GM12878 (cell line): ENCODE results near the gene GPRC5C.

ENCODE experiments used
- EZH2 ChIP-seq: IDR thresholded peaks from 2 replicates; pipeline ENCODE4 v1.6.1; 2012; ENCODE audit warnings: low read depth, mild to moderate bottlenecking, control low read depth, inconsistent platforms, low read length, borderline replicate concordance; ENCODE audit not compliant: control insufficient read depth
- MAX ChIP-seq: IDR thresholded peaks from 2 replicates; pipeline ENCODE4 v1.6.1; 2012; ENCODE audit warnings: low read depth, low read length, improper control_type of control experiment
- RAD21 ChIP-seq: IDR thresholded peaks from 2 replicates; pipeline ENCODE4 v1.6.1; 2011; ENCODE audit warnings: mild to moderate bottlenecking, low read depth, low read length, moderate library complexity; ENCODE audit not compliant: insufficient read depth
- RB1 ChIP-seq: fragments of 450-650 bp; formaldehyde crosslinking; IDR thresholded peaks from 2 replicates; pipeline ENCODE4 v1.6.1; 2017; ENCODE audit warnings: mild to moderate bottlenecking, borderline replicate concordance
- TF ChIP-seq, protein P1 (sequence below), 3 experiments: IDR thresholded peaks in 2 of 3; conservative IDR thresholded peaks in 1 of 3; 2 replicates each; pipeline ENCODE4 v1.5.1; 2011; ENCODE audit warnings: low read depth in 3 of 3, low read length in 3 of 3, mild to moderate bottlenecking in 3 of 3, control low read depth in 2 of 3, moderate library complexity in 2 of 3, inconsistent platforms in 1 of 3, mixed read lengths in 1 of 3; ENCODE audit not compliant: control insufficient read depth in 2 of 3, insufficient read depth in 1 of 3; ENCODE audit errors: extremely low read depth in 1 of 3

DNA sequence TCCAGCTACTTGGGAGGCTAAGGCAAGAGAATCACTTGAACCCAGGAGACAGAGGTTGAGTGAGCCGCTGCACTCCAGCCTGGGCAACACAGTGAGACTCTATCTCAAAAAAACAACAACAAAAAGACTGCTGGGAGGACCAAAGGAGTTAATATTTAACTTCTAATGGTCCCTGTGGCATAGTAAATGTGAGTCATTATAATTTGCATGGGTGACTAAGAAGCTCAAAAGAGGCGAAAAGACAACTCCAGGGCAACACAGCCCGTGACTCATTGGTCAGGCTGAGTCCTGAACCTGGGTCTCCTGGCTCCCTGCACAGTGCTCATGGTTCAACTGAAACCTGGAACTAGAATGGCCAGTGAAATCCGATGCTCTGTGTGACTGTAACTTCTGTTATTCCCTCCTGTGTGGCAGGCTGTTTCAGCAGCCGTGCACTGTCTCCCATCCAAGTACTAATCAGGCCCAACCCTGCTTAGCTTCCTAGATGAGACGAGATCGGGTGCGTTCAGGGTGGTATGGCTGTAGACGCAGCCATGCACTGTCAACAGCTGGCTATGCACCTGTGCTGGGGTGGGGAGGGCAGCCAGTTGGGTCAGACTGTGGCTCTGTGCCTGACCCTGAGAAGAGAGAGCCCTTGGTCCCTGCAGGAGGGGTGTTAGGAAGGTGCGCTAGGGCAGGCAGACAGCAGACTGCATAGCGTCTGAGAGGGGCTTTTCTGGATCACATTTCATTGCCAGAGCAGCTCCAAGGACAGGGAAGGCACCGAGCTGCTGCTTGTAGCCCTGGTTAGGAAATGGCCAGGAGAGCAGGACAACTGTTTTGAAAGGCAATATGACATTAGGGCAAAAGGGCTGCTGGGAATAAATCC is 14.5 kb upstream of the GPRC5C start:
- TF ChIP-seq EZH2: no peak
- no peak for TF ChIP-seq MAX
- TF ChIP-seq, protein P1, sequence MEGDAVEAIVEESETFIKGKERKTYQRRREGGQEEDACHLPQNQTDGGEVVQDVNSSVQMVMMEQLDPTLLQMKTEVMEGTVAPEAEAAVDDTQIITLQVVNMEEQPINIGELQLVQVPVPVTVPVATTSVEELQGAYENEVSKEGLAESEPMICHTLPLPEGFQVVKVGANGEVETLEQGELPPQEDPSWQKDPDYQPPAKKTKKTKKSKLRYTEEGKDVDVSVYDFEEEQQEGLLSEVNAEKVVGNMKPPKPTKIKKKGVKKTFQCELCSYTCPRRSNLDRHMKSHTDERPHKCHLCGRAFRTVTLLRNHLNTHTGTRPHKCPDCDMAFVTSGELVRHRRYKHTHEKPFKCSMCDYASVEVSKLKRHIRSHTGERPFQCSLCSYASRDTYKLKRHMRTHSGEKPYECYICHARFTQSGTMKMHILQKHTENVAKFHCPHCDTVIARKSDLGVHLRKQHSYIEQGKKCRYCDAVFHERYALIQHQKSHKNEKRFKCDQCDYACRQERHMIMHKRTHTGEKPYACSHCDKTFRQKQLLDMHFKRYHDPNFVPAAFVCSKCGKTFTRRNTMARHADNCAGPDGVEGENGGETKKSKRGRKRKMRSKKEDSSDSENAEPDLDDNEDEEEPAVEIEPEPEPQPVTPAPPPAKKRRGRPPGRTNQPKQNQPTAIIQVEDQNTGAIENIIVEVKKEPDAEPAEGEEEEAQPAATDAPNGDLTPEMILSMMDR (IDR thresholded peaks at IDR 0.05 in 2 of 3, conservative IDR thresholded peaks at IDR 0.05 in 1 of 3; ENCODE audit: control insufficient read depth in 2 of 3, extremely low read depth in 1 of 3, insufficient read depth in 1 of 3, low read depth in 3 of 3, low read length in 3 of 3): no peak
- no peak for TF ChIP-seq RB1
- no peak for TF ChIP-seq RAD21
